A172 (cell line): ENCODE results near the gene DOHH. TPM values are rescaled to one million over a fixed set of nuclear protein-coding genes. Genes with fewer than 3 reads are reported as not detected.

Experiments
- DNase-seq: peaks from one replicate; pipeline ENCODE4 v3.0.0-alpha.2; 2015; ENCODE audit warnings: low spot score
- total RNA-seq: library from RNA; depleted of rRNA; stranded (reverse); fragments of >200 nt; shearing (Covaris generic); gene quantifications from 2 replicates; pipeline ENCODE4 v1.2.3, GENCODE V29; 2014

Gene DOHH
- total RNA-seq, 1 experiment from 2014 or later: 18.0 TPM

DNA sequence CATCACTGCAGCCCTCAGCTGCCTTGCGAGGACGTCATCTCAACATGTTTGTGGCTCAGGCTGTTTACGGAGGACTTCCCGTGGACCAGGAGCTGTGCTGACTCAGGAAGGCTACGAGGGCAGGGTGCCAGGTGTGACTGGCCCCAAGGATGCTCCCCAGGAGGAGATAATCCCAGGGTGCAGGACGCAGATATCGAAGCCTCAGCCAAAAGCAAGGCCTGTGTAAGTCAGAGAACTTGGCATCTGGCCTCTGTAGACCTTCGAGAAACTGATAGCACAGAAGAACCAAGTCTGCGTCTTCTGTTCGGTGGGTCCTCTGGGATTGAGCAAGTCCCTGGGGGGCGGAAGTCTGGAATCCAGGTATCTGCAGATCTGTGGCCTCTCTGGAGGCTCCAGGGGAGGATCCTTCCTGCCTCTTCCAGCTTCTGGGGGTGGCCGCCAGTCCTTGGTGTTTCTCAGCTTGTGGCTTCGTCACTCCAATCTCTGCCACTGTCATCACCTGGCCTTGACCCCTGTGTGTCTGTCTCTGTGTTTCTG, 2.6 kb upstream of the DOHH start:
- DNase-seq: peak; percentile 69

DNA sequence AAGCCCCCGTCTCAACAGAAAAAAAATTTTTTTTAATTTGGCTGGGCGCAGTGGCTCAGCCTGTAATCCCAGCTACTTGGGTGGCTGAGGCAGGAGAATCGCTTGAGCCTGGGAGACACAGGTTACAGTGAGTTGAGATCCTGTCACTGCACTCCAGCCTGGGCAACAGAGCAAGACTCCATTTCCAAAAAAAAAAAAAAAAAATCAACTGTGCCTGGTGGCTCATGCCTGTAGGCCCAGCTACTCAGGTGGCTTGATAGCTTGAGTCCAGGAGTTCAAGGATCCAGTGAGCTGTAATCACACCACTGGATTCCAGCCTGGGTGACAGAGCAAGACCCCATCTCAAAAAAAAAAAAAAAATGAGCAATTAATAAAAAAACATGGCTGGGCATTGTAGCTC, 1.3 kb upstream of the DOHH start:
- DNase-seq: no peak

DNA sequence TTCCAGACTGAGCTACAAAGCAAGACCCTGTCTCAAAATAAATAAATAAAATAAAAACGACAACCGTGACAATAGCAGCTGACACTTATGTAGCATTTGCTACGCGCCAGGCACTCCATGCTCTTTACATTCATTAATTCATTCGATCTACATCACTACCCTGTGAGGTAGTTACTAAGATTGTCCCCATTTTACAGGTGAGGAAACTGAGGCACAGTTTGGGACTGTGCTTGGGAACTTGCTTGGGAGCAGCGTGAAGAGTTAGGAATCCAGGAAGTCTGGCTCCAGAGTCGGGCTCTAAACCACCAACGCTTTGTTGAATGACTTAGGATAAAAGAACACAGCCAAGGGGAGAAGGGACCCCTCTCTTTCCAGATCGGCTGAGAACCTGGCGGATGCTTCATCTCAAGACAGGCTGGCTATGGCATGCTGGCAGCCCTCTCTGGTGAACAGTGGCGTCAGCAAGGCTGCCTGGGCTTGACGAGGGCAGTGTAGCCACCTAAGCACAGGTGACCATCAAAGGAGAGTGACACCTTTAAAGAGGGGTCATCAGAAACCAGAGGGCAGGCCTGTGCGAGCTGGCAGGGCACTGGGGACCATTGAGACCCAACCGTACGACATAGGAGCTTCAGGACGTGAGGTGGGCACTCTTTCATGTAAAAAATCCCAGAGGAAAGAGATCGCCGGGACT, 591 bp downstream of the DOHH start:
- no peak for DNase-seq

GRCh38 chr19:3497757-3498520, 2.5 kb downstream of the DOHH start:
- DNase-seq: no peak

GRCh38 chr19:3496392-3497273, 3.8 kb downstream of the DOHH start:
- no peak for DNase-seq

- no peak for DNase-seq
These were observed 5.9 kb downstream of the DOHH start for GRCh38 chr19:3494559-3494958.

GRCh38 chr19:3494051-3494450, 6.4 kb downstream of the DOHH start:
- no peak for DNase-seq

DNA sequence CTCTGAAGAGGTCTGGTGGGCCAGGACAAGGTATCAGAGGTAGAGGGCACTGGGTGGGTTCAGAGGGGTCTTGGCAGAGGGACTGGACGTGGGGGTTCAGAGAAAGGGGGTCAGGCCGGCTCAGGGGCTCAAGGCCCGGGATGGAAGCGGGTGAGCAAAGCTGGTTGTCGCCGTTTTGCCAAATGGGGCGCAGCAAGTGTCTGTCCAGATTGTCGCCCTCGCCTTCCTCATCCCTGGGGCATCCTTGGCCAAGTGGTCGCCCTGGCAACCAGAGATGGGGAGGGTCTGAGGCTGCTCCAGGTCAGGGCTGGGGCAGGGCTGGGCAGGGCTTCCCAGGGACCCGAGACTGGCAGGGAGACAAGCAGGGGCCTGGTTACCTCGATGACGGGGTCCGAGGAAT, 6.8 kb downstream of the DOHH start:
- no peak for DNase-seq

GRCh38 chr19:3492919-3493318, 7.6 kb downstream of the DOHH start:
- no peak for DNase-seq

GRCh38 chr19:3492131-3492839, 8.2 kb downstream of the DOHH start:
- DNase-seq: no peak

GRCh38 chr19:3491396-3492119, 8.9 kb downstream of the DOHH start:
- no peak for DNase-seq

DNA sequence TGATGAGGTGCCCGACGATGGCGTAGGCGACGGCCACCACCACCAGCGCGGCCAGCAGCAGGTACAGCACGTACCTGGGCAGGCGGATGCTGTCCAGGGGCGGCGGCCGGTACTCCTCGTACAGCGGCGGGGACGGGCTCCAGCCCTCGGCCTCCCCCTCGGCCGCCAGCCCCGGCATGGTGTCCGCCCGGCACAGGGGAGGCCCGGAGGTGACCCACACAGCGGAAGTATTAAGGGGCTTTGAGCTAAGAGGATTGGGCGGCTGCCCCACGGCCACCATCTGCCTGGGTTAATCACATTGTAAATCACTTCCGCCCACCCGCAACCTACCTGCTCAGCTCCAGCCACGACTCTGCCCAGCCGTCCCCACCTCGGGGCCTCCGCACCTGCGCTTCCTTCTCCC, 17.2 kb downstream of the DOHH start, which contains the start of gene SMIM44:
Gene SMIM44 (minus strand): TSS at position 216 of the 403 bp plus-strand sequence. CDS start 38 bp downstream, at position 178.
- DNase-seq: no peak

GRCh38 chr19:3482507-3483225, 17.8 kb downstream of the DOHH start:
- DNase-seq: no peak

DNA sequence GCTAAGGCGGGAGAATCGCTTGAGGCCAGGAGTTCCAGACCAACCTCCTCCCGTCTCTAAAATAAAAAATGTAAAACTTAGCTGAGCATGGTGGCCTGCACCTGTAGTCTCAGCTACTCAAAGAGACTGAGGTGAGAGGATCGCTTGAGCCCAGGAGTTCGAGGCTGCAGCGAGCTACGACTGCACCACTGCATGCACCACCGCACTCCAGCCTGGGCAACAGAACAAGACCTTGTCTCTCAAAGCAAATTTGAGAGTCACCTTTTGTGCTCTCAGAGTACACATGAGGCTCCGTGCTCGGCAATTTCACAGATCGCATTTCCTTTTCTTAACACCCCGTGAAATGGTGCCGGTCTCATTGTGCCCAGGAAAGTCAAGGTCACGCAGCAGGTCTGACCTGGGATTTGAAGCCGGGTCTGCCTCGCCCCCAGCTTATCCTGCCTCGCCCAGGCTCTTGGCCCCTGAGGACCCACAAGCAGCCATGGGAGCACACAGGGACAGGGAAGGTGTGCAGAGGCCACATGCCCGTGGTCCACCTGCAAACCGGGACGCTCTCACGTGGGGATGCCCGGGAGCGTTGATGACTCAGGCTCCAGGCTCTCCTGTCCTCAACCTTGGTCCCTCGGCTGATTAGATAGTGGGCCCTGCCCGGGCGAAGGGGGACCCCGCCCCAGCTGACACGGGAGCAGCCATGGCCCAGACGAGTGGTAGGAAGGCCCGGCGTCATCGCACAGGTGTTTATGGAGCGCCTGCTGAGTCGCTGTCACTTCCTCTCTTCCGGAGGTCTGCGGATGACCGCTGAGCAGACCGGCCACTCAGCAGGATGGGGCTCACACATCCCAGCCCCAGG, 19.0 kb downstream of the DOHH start:
- DNase-seq: peak; percentile 52

GRCh38 chr19:3480383-3481091, 19.9 kb downstream of the DOHH start, which contains the start of gene SMIM24:
SMIM24 (minus strand) TSS chr19:3480525; CDS start chr19:3480463, 62 bp downstream.
- no peak for DNase-seq

GRCh38 chr19:3479834-3480215, 20.6 kb downstream of the DOHH start:
- no peak for DNase-seq

DNA sequence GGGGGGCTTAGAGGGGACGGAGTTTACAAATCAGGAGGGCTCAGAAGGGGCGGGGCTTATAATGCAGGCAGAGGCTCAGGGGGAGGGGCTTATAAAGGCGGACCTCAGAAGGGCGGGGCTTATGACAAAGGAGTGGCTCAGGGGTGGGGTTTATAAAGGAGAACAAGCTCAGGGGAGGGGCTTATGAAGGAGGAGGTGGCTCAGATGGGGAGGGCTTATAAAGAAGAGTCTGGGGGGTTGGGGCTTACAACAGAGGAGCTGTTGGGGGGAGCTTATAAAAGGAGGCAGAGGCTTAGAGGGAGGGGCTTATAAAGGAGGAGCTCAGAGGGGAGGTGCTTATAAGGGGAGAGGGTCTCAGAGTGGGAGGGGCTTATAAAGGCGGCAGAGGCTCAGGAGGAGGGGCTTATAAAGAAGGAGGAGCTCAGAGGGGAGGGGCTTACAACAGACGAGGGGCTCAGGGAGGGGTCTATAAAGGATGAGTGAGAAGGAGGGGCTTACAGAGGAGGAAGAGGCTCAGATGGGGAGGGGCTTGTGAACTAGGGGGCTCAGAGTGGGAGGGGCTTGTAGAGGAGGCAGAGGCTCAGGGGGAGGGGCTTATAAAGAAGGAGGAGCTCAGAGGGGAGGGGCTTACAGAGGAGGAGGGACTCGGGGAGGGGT, 21.2 kb downstream of the DOHH start:
- DNase-seq: no peak
